Measurements from ENCODE around the gene TRPC1. TPM values are rescaled to one million over a fixed set of nuclear protein-coding genes. Genes with fewer than 3 reads are reported as not detected.

TRPC1 gene
- total RNA-seq, 4 donors from 2014 or later = 3.3 to 12.0 (median 4.6) TPM

- Histone ChIP-seq H3K4me3 (no peak overlapping the region), H3K4me1 (no peaks in the 10 kb centered on the region), H3K36me3 (no peaks in the 10 kb centered on the region), H3K9me3 (no peaks in the 10 kb centered on the region), H3K27me3 (no peaks in the 10 kb centered on the region), H3K27ac (no peak overlapping the region)
- TF ChIP-seq EP300 (IDR thresholded peaks at IDR 0.05) = no peak
- TF ChIP-seq POLR2AphosphoS5 (IDR thresholded peaks at IDR 0.05) = no peak
- TF ChIP-seq POLR2A (IDR thresholded peaks at IDR 0.05) = no peak
- TF ChIP-seq CTCF (IDR thresholded peaks at IDR 0.05) = no peak
- 68% methylated on average over 1 of the region's 1 CpG for WGBS
- no peak for DNase-seq (ENCODE audit: low spot score in 2 of 2)
Observed at GRCh38 chr3:142754494-142754893, 30.7 kb downstream of the TRPC1 start.

GRCh38 chr3:142768338-142768737 lies 44.5 kb downstream of the TRPC1 start:
- Histone ChIP-seq H3K4me1 (no peaks in the 10 kb centered on the region), H3K4me3 (no peak overlapping the region), H3K27me3 (no peaks in the 10 kb centered on the region), H3K27ac (no peak overlapping the region), H3K36me3 (no peaks in the 10 kb centered on the region), H3K9me3 (peaks cover 6% of the 10 kb centered on the region)
- no peak for TF ChIP-seq EP300 (IDR thresholded peaks at IDR 0.05)
- no peak for TF ChIP-seq POLR2A (IDR thresholded peaks at IDR 0.05)
- TF ChIP-seq POLR2AphosphoS5 (IDR thresholded peaks at IDR 0.05) = no peak
- no peak for TF ChIP-seq CTCF (IDR thresholded peaks at IDR 0.05)
- DNase-seq (ENCODE audit: low spot score in 2 of 2) = no peak

- Histone ChIP-seq H3K27ac (no peak overlapping the region), H3K9me3 (no peaks in the 10 kb centered on the region), H3K36me3 (no peaks in the 10 kb centered on the region), H3K4me1 (no peaks in the 10 kb centered on the region), H3K4me3 (no peak overlapping the region), H3K27me3 (no peaks in the 10 kb centered on the region)
- TF ChIP-seq POLR2A (IDR thresholded peaks at IDR 0.05) (no peak), CTCF (IDR thresholded peaks at IDR 0.05) (no peak), POLR2AphosphoS5 (IDR thresholded peaks at IDR 0.05) (no peak), EP300 (IDR thresholded peaks at IDR 0.05) (no peak)
- no peak for DNase-seq (ENCODE audit: low spot score in 2 of 2)
Observed at GRCh38 chr3:142777927-142778326, 54.1 kb downstream of the TRPC1 start.

DNA sequence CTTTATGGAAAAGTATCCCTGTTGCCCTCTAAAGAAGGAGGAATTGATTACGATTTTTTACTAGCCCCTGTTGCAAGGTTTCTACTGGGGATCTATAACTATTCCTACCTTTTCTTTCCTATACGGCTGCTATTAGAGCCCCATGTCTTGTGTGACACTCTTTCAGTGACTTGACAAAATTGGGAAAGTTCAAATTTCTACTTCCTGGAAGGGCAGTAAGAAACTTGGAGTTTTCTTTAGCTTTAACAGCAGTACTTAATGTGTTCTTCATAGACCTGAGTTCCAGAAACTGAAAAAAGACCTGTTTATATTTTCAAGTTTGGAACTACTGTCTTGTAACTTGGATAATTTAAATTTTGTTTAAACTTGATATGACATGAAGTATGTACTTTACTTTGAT lies 54.7 kb downstream of the TRPC1 start:
- no peaks in the 10 kb centered on the region for H3K4me1 ChIP-seq
- no peak overlapping the region for H3K4me3 ChIP-seq
- no peak for DNase-seq (ENCODE audit: low spot score in 2 of 2)
- H3K36me3 ChIP-seq = no peaks in the 10 kb centered on the region
- no peak for TF ChIP-seq POLR2A (IDR thresholded peaks at IDR 0.05)
- no peaks in the 10 kb centered on the region for H3K27me3 ChIP-seq
- 86% methylated on average over 2 of the region's 2 CpGs for WGBS
- no peak overlapping the region for H3K27ac ChIP-seq
- no peaks in the 10 kb centered on the region for H3K9me3 ChIP-seq

- H3K4me1 ChIP-seq = no peaks in the 10 kb centered on the region
- no peak for DNase-seq (ENCODE audit: low spot score in 2 of 2)
- H3K27ac ChIP-seq = no peak overlapping the region
- TF ChIP-seq POLR2A (IDR thresholded peaks at IDR 0.05) (no peak), CTCF (IDR thresholded peaks at IDR 0.05) (no peak), EP300 (IDR thresholded peaks at IDR 0.05) (no peak), POLR2AphosphoS5 (IDR thresholded peaks at IDR 0.05) (no peak)
- H3K27me3 ChIP-seq = no peaks in the 10 kb centered on the region
- no peak overlapping the region for H3K4me3 ChIP-seq
- H3K9me3 ChIP-seq = no peaks in the 10 kb centered on the region
- H3K36me3 ChIP-seq = no peaks in the 10 kb centered on the region
Observed at GRCh38 chr3:142779591-142779990, 55.8 kb downstream of the TRPC1 start.

- Histone ChIP-seq H3K9me3 (no peaks in the 10 kb centered on the region), H3K36me3 (no peaks in the 10 kb centered on the region), H3K27me3 (no peaks in the 10 kb centered on the region), H3K4me1 (no peaks in the 10 kb centered on the region), H3K27ac (no peak overlapping the region), H3K4me3 (no peak overlapping the region)
- DNase-seq (ENCODE audit: low spot score in 2 of 2) = no peak
- WGBS = 93% methylated on average over 2 of the region's 2 CpGs
- TF ChIP-seq CTCF (IDR thresholded peaks at IDR 0.05) (no peak), POLR2AphosphoS5 (IDR thresholded peaks at IDR 0.05) (no peak), POLR2A (IDR thresholded peaks at IDR 0.05) (no peak), EP300 (IDR thresholded peaks at IDR 0.05) (no peak)
Observed at GRCh38 chr3:142782616-142783015, 58.8 kb downstream of the TRPC1 start.
